ENCODE results near the gene ASPG. TPM values are rescaled to one million over a fixed set of nuclear protein-coding genes. Genes with fewer than 3 reads are reported as not detected.

ASPG gene
- total RNA-seq, 2 experiments from 2014 or later: not detected

DNA sequence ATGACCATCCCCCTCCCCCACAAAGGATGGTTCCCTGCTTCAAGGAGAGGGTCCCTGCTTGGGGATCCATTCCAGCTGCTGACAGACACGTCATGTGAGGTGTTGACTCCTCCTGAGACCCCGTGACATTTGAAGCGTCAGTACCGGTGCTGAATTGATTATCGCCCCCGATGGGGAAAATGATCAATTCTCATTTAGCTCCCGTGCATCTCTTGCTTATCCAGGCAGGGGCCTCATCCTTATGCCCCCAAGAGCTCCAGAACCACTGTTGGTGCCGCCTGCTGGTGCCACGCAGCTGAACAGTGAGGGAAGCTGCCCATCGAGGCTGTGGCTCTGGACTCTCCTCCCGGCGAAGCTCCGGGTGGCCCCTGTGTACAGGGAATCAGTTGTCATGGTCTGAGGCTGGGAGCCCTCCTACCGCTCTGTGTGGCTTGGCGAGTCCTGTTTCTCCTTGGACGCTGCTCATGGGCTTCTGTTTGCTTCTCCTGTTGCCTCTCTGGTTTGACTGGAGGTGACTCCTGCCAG is 57.5 kb downstream of the ASPG start:
- H3K36me3 Mint-ChIP-seq (ENCODE audit: low read depth): no peaks in the 10 kb centered on the region
- POLR2A ChIA-PET: interaction anchor here (1.0 kb wide), 1 partner anchor 19 kb away, joined by 3 read pairs; no protein-coding TSS in a partner anchor
- TF ChIP-seq, protein P1, sequence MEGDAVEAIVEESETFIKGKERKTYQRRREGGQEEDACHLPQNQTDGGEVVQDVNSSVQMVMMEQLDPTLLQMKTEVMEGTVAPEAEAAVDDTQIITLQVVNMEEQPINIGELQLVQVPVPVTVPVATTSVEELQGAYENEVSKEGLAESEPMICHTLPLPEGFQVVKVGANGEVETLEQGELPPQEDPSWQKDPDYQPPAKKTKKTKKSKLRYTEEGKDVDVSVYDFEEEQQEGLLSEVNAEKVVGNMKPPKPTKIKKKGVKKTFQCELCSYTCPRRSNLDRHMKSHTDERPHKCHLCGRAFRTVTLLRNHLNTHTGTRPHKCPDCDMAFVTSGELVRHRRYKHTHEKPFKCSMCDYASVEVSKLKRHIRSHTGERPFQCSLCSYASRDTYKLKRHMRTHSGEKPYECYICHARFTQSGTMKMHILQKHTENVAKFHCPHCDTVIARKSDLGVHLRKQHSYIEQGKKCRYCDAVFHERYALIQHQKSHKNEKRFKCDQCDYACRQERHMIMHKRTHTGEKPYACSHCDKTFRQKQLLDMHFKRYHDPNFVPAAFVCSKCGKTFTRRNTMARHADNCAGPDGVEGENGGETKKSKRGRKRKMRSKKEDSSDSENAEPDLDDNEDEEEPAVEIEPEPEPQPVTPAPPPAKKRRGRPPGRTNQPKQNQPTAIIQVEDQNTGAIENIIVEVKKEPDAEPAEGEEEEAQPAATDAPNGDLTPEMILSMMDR (IDR thresholded peaks at IDR 0.05): no peak
- H3K9me3 Mint-ChIP-seq: no peaks in the 10 kb centered on the region
- no peaks in the 10 kb centered on the region for H3K4me1 Mint-ChIP-seq (ENCODE audit: low read depth)
- ATAC-seq: no peak
- intact Hi-C loops (cut with micrococcal nuclease): loop anchor here (10.0 kb wide), 1 partner anchor 422 kb away; no protein-coding TSS in a partner anchor
- H3K27me3 Mint-ChIP-seq: peaks cover 4% of the 10 kb centered on the region
- H3K4me3 Mint-ChIP-seq: no peak overlapping the region
- DNase-seq: no peak
- CTCF ChIA-PET: no interaction called here
- H3K27ac Mint-ChIP-seq: no peak overlapping the region

DNA sequence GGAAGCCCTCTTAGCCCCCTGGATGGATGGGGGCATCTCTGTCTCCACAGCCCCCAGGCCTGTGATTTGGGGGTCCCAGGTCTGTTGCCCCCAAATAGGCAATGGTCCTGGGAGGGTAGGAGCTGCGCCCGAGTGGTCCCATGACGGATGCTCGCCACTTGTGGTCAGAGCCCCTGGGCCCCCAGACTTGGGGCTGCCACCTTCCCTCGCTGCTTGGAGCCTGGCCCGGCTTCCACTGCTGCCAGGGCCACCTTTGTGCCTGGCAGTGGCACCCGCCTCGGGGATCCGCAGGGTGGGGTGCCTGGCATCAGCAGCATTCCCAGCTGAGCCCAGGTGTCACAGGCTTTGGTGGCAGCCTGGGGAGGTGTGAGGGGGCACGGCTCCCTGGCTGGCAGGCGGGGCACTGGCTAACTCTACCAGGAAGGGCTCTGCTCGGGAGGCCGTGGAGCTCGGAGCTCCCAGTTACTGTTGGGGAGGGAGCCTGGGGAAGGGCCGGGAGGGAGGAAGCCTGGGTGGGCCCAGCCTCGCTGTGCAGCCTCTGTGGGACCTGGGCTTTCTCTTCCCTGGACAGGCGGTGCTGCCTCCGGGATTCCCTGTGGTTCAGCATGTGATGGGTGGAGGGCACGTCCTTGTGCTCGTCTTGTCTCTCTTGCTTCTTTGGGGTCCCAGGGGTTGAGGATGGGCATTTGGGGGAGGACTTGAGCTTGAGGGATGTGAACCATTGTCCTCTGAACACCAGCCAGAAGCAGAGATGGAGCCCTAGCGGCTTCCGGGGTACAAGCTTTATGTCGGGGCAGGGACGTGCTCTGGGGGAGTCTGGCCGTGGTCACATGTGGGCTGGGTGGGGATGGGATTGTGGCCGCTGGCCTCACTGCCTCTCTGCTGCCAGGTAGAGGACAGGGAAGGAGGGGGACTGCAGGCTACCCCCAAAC is 58.3 kb downstream of the ASPG start:
- H3K36me3 Mint-ChIP-seq (ENCODE audit: low read depth): no peaks in the 10 kb centered on the region
- H3K4me1 Mint-ChIP-seq (ENCODE audit: low read depth): no peaks in the 10 kb centered on the region
- DNase-seq (no peak), ATAC-seq (no peak)
- peaks cover 4% of the 10 kb centered on the region for H3K27me3 Mint-ChIP-seq
- intact Hi-C loops (cut with micrococcal nuclease): loop anchor here (10.0 kb wide), 1 partner anchor 421 kb away; no protein-coding TSS in a partner anchor
- no peaks in the 10 kb centered on the region for H3K9me3 Mint-ChIP-seq
- ChIA-PET CTCF (interaction anchor here (1.3 kb wide), 1 partner anchor 421 kb away, joined by 4 read pairs; no protein-coding TSS in a partner anchor), POLR2A (interaction anchor here (1.0 kb wide), 1 partner anchor 20 kb away, joined by 3 read pairs; no protein-coding TSS in a partner anchor)
- H3K27ac Mint-ChIP-seq: no peak overlapping the region
- H3K4me3 Mint-ChIP-seq: no peak overlapping the region
- TF ChIP-seq, protein P1 (IDR thresholded peaks at IDR 0.05): no peak

DNA sequence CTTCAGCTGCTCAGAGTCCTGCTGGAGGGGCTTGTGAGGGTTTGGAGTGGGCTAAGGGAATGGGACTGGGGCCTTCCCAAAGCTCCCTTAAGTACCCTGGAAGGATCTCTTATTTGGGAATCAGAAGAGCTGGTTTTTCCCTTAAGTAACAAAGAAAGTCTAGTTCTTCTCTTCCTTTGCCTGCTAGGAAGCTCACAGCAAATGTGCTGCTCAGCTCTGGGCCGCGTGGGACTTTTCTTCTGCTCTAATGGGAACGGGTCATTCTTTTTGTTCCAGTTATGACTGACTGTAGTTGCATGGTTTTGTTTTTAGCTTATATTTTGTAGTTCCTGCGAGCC is 58.9 kb downstream of the ASPG start:
- intact Hi-C loops (cut with micrococcal nuclease): loop anchor here (10.0 kb wide), 1 partner anchor 420 kb away; no protein-coding TSS in a partner anchor
- ChIA-PET CTCF (interaction anchor here (1.3 kb wide), 1 partner anchor 420 kb away, joined by 4 read pairs; no protein-coding TSS in a partner anchor), POLR2A (no interaction called here)
- H3K4me3 Mint-ChIP-seq: no peak overlapping the region
- no peaks in the 10 kb centered on the region for H3K9me3 Mint-ChIP-seq
- ATAC-seq (no peak), DNase-seq (no peak)
- TF ChIP-seq, protein P1 (IDR thresholded peaks at IDR 0.05): no peak
- H3K36me3 Mint-ChIP-seq (ENCODE audit: low read depth): no peaks in the 10 kb centered on the region
- no peak overlapping the region for H3K27ac Mint-ChIP-seq
- no peaks in the 10 kb centered on the region for H3K4me1 Mint-ChIP-seq (ENCODE audit: low read depth)
- peaks cover under 1% of the 10 kb centered on the region for H3K27me3 Mint-ChIP-seq

DNA sequence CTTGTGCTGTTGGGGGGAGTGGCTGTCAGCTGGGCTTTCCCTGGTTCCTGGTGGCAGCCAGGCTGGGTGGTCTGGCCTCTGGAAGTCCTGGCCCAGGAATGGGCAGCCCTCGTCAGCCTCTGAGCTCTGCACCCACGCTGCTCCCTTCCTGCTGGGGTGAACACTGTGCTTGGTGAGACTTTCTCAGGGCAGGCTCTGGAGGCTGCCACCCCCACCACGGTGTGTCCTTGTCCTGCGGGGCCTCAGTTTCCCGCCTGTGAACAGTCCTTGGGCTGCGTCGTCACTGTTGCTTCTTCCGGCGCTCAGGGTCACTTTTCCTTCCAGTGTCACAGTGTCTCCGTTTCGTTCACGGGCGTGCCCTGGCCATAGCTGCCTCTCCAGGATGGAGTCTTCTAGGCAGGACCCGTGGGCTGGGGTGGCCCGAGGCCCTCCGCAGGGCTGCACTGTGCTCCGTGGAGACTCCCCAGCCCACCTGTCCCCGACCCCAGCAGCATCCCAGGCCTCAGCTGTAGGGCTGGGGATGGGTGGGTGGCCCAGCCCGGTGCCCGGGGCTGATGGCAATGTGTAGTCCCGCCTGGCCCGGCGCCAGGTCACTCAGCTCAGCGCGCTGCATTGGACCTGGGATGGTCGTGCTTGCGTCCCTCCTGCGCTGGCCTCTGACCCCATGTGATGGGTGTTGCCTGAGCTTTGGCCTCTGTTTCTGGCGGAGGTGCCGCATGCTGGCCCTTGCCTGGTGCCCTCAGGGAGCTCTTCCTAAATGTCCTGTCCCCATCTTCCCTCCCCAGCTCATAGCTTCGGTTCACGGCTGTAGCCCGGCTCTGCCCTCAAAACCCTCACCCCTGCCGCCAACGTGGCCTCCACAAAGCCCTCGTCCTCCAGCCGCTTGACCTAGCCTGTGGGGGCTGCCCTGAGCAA is 59.7 kb downstream of the ASPG start:
- POLR2A ChIA-PET: interaction anchor here (0.6 kb wide), 2 partner anchors 489 to 764 kb away, joined by 3 to 4 read pairs; no protein-coding TSS in a partner anchor
- H3K4me1 Mint-ChIP-seq (ENCODE audit: low read depth): no peaks in the 10 kb centered on the region
- TF ChIP-seq, protein P1 (IDR thresholded peaks at IDR 0.05): no peak
- ATAC-seq (no peak), DNase-seq (no peak)
- intact Hi-C loops (cut with micrococcal nuclease): loop anchor here (10.0 kb wide), 1 partner anchor 420 kb away; no protein-coding TSS in a partner anchor
- no peak overlapping the region for H3K4me3 Mint-ChIP-seq
- H3K27ac Mint-ChIP-seq: no peak overlapping the region
- no peaks in the 10 kb centered on the region for H3K36me3 Mint-ChIP-seq (ENCODE audit: low read depth)
- no peaks in the 10 kb centered on the region for H3K27me3 Mint-ChIP-seq
- CTCF ChIA-PET: no interaction called here
- no peaks in the 10 kb centered on the region for H3K9me3 Mint-ChIP-seq
